GM21515 (cell line): Measurements from ENCODE around the gene RASA1.

Experiments used
- ATAC-seq: cut with Tn5 transposase; IDR thresholded peaks from one replicate; pipeline ENCODE4 v1.9.1; 2021; ENCODE audit not compliant: unreplicated experiment

RASA1 gene

GRCh38 chr5:87359106-87359505 is 91.4 kb downstream of the RASA1 start:
- no peak for ATAC-seq

DNA sequence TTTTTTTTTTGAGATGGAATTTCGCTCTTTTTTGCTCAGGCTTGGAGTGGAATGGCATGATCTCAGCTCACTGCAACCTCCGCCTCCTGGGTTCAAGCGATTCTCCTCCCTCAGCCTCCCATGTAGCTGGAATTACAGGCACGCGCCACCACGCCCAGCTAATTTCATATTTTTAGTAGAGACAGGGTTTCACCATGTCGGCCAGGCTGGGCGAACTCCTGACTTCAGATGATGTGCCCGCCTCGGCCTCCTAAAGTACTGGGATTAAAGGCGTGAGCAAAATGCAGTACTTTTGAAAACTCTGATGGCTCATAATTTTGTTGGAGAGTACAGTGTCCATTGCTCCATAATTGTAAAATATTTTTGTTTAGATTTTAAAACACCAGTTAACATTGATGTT is 92.4 kb downstream of the RASA1 start:
- ATAC-seq = no peak

GRCh38 chr5:87361031-87361445 is 93.4 kb downstream of the RASA1 start:
- no peak for ATAC-seq

GRCh38 chr5:87361536-87362213 is 94.0 kb downstream of the RASA1 start:
- no peak for ATAC-seq

DNA sequence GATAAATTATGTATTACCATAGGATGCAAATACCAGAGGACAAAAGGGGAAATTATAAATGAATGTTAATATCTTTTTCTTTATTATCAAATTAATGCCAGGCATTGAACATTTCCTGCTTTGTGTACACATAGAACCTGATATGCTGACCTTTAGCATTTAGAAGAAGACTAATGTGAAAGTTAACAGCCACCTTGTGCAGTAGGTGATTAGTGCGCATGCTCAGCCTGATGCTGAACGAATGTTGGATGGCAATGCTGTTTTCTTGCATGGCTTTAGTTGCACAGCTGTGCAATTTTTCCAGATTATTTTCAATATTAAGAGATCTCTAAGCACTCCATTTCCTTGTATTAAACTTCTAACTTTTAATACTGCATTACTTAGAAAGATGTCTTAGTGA is 99.6 kb downstream of the RASA1 start:
- no peak for ATAC-seq

GRCh38 chr5:87368601-87369000 is 100.9 kb downstream of the RASA1 start:
- ATAC-seq = no peak

DNA sequence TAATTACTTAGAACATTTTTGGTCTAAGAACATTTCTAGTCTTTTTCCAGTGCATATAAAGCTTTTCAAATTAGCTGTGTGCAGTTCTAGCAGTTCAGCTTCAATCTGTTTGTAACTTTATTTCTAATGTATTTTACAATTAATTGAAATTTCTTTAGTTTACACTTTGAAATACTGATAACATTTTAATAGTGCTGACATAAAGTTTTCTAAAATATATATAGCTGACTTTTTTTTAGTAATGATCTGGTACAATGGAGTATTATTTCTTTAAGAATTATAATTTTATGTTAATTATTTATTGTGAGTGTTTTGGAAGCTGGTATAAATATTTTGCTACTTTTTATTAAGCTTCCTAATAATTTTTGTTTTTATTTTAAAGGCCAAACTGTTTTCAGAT is 101.7 kb downstream of the RASA1 start:
- no peak for ATAC-seq

DNA sequence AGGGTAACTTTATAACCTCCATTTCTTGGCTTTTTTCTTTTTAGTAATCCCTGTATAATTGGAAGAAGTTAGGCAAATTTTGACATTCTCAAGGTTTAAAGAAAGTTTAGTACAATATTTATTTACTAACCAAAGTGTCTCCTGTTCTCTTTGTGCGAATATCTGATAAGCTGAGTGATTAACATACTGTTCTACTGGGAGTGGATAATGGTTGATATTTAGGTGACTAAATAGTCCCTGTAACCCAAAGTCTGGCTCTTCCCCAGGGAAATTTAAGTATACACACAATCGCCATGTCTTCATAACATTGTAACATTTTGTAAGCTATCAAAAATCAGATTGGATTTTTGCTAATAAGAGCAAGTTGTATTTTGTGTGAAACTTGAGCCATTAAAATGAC is 105.0 kb downstream of the RASA1 start:
- no peak for ATAC-seq

DNA sequence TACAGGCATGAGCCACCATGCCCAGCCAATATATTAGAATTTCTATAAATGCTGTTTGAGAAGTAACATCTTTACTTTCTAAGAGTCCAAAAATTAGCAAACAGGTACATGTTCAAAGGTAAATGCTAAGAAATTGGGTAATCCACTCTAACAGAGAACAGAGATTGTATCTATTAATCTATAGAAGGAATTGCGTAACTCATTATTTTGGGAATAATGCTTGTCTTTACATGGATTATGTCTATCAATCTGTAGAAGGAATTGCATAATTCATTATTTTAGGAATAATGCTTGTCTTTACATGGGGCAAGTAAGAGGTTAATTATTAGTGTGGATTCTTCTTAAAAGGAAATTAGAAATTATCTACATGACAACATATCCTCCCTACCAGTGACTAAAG is 114.5 kb downstream of the RASA1 start:
- no peak for ATAC-seq

GRCh38 chr5:87383216-87383615 is 115.5 kb downstream of the RASA1 start:
- no peak for ATAC-seq

- ATAC-seq = no peak
Measured at GRCh38 chr5:87385802-87386201, 118.1 kb downstream of the RASA1 start.

DNA sequence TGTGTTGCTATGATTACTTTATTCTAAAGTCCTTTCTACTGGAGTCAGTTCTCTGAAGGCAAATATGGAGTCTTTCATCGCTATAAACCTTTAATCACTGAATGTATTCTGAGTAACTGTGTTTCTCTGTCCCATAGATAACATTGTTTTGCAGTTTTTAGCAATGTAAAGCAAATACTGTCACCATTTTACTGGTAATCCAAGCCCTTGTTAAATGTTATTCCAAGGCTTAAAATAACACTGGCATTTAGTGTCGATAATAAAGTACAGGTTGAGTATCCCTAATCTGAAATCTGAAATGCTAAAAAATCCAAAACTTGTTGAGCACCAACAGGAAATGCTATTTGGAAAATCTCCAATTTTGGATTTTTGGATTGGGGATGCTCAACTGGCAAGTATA is 120.4 kb downstream of the RASA1 start:
- ATAC-seq = no peak

DNA sequence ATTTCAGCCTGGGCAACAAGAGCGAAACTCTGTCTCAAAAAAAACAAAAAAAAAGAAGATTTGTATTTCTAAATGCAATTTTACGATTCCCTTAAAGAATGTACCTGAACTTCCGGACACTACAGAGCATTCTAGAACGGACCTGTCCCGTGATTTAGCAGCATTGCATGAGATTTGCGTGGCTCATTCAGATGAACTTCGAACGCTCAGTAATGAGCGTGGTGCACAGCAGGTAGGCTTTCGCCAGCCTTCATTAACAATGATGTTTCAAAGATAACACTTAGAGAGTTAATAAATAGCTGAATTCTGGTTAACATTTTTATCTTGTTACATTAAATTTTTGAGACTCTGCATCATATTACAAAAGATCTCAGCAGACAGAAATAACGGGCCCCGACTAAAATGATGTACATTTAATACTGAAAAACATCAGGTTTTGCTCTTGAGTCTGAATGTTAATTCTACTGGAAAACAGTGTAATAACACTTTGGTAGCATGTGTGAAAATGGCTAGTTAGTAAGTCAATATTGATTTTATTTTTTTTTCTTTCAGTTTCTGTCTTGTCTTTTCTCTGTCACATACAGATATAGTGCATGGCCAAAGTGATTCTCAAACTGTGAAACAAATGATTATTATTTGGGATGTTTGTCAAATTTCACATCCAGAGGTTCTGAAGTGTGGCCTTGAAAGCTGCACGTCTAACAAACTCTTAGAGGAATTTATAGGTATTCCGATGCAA is 121.8 kb downstream of the RASA1 start:
- ATAC-seq = no peak

DNA sequence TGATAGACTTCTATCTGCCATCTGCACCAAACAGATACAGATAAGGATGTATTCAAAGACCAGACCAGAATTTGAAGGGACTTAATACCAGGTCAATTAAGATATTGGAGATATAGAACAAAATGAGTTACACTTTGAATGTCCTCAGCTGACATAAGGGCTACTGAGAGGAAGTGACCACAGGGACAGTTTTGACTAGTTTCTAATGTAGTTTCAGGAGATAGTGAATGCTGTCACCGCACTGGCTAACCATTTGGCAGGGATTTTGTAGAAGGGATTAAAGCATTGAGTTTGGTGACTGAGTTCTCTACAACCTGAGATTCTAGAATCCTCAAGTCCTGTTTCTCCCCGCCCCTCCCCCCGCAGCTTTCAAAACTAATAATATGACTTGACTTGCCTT is 122.4 kb downstream of the RASA1 start:
- no peak for ATAC-seq

DNA sequence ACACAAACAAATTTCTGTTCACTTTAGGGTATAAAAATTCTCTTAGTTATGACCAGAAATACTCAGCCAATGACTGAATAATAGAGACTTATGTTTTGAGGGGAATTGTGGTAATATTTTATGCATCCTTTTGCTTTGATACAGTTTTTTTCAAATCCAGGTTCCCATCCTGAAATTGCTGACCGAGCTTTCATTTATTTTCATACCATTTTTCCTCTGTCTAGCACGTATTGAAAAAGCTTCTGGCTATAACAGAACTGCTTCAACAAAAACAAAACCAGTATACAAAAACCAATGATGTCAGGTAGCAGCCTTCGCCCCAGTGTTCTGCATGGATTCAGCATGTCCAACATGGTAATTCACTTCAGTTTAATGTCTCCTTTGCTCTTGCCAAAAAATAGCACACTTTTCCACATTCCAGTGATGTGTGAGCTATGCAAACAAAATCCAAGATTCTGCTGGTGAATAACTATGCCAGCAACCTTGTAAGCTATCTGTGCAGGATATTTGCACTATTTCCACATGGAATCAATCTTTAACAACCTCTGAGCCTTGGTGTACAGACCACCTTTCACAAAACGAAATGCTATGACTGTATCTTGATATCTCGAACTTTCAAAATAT is 123.0 kb downstream of the RASA1 start:
- ATAC-seq = no peak

- no peak for ATAC-seq
Measured at GRCh38 chr5:87392170-87392569, 124.5 kb downstream of the RASA1 start.

GRCh38 chr5:87392801-87393200 is 125.1 kb downstream of the RASA1 start:
- ATAC-seq = no peak

DNA sequence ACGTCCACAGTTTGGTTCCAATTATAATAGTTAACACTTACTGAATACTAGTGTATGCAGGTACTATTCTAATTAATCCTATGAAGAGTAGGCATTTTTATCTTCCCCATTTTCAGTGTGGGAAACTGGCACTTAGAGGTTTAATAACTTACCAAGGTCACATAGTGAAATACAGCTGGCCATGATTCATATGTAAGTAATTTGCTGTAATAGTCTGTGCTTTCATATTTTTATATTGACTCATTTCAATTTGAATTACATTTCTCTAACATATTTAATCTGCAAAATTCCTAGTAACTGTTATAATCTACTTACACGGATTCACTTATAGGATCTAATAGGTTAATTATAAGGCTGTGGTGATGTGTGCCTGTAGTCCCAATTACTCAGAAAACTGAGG is 125.6 kb downstream of the RASA1 start:
- ATAC-seq = no peak

GRCh38 chr5:87394411-87395165 is 126.9 kb downstream of the RASA1 start:
- no peak for ATAC-seq

GRCh38 chr5:87398981-87399614 is 131.4 kb downstream of the RASA1 start:
- ATAC-seq = no peak

- no peak for ATAC-seq
Measured at GRCh38 chr5:87399720-87400119, 132.0 kb downstream of the RASA1 start.
